Brain pericyte (primary cell): Measurements from ENCODE around the gene RAC2.

ENCODE experiments used
- DNase-seq: peaks from one replicate; pipeline ENCODE4 v3.0.0-alpha.2; 2012; ENCODE audit warnings: low read depth, low spot score

Gene RAC2

DNA sequence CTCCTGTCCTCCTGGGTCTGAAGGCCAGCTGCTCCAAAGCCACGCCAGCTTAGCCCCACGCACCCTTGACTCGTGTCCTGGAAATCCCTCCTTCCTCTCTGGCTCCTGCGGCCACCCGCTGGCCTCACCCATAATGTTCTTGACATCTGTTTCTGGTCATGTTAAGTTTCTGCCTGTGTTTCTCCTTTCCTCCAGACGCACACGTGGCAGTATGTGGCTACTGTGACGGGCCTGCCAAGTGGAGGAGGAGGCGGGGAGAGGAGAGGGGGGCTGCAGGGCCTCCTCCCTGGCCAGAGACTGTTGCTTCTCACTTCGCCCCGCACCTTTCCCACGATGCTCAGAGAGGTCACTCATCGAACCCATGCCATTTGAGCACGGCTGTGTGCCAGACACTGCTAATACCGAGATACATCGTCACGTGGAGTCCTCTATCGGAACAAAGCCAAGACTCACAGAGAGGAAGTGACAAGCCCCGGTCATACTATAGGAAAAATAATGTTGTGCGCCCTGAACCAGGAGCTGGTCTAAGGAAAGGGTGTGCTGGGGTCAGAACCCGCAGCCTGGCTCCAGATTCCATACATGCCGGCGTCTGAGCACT, 67.5 kb downstream of the RAC2 start:
- DNase-seq, result no peak

DNA sequence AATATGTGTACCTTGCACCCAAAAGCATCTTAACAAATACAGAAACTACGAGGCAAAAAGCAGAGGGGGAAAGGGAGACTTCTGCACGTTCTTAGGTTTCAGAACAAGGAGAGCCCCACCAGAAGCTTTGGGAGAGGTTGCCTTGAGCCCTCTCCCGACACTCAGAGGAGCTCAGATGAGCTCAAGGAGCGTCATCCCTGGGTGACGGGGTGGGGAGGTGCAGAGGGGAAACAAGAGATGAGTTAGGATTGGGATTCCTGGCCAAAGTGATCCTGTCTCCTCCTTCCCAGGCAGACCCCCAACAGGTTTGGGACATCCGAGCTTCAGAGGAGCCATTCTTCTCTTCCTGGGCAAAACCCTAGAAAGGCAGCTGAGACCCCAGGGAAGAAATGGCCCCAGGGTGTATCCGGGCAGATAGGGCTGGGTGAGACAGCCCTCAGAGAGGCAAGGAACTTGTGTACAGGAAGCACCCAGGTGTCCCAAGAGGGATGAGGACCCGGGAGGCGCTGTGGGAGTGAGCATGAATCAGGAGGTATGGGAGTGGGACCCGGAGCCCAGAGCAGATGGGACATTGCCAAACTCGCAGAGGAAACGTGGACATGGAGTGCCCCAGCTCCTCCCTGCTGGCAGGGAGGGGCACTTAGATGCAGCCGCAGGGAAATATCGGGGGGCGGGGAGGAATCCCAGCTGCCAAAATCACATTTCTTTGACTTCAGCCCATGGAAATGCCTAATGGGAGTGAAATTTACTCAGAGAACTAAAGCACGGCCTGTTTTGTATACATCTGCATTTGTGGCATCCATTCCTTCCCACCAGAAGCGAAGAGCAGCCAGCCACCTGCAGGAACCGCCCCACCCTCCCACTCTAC, 68.4 kb downstream of the RAC2 start:
- no peak for DNase-seq
